Measurements from ENCODE around the gene TOMT.

- TF ChIP-seq POLR2A (IDR thresholded peaks at IDR 0.05): no peak
- TF ChIP-seq, protein P1, sequence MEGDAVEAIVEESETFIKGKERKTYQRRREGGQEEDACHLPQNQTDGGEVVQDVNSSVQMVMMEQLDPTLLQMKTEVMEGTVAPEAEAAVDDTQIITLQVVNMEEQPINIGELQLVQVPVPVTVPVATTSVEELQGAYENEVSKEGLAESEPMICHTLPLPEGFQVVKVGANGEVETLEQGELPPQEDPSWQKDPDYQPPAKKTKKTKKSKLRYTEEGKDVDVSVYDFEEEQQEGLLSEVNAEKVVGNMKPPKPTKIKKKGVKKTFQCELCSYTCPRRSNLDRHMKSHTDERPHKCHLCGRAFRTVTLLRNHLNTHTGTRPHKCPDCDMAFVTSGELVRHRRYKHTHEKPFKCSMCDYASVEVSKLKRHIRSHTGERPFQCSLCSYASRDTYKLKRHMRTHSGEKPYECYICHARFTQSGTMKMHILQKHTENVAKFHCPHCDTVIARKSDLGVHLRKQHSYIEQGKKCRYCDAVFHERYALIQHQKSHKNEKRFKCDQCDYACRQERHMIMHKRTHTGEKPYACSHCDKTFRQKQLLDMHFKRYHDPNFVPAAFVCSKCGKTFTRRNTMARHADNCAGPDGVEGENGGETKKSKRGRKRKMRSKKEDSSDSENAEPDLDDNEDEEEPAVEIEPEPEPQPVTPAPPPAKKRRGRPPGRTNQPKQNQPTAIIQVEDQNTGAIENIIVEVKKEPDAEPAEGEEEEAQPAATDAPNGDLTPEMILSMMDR (IDR thresholded peaks at IDR 0.05 in 4 of 5, conservative IDR thresholded peaks at IDR 0.05 in 1 of 5): no peak
Measured at GRCh38 chr11:72072348-72072747, 33.4 kb upstream of the TOMT start.

All from gastrocnemius medialis (tissue), 4 donors.